ENCODE data around the gene JADE2. TPM values are rescaled to one million over a fixed set of nuclear protein-coding genes. Genes with fewer than 3 reads are reported as not detected.

JADE2 gene
- total RNA-seq, 1 experiment from 2014 or later = 18.4 TPM

GRCh38 chr5:134585966-134586365, 60.5 kb downstream of the JADE2 start:
- Histone ChIP-seq H3K36me3 (ENCODE audit: insufficient read depth, low read length, poor library complexity, severe bottlenecking) (no peaks in the 10 kb centered on the region), H3K4me1 (ENCODE audit: insufficient read depth, low read length, poor library complexity, severe bottlenecking) (no peaks in the 10 kb centered on the region), H3K9me3 (ENCODE audit: low read depth, low read length, poor library complexity, severe bottlenecking) (no peaks in the 10 kb centered on the region), H3K27ac (ENCODE audit: low read depth, low read length, poor library complexity, severe bottlenecking) (no peak overlapping the region), H3K27me3 (replicated peaks; ENCODE audit: insufficient read depth, low read depth, low read length, poor library complexity) (no peaks in the 10 kb centered on the region), H3K4me3 (ENCODE audit: low read depth, low read length, poor library complexity, severe bottlenecking) (no peak overlapping the region)
- BruUV-seq (replicated peaks) = no TSS peak
- ChIA-PET POLR2A (ENCODE audit: low non-redundant PET) (no interaction called here), CTCF (no interaction called here)
- intact Hi-C loops (cut with micrococcal nuclease; ENCODE audit: unreplicated experiment) = loop anchor here (2.0 kb wide), 1 partner anchor 283 kb away; no protein-coding TSS in a partner anchor
- DNase-seq (ENCODE audit: low spot score) = no peak
- TF ChIP-seq CTCF (conservative IDR thresholded peaks at IDR 0.05; ENCODE audit: low read depth, low read length) (no peak), EZH2 (IDR thresholded peaks at IDR 0.05; ENCODE audit: borderline replicate concordance, low read depth, low read length, poor library complexity, severe bottlenecking) (no peak)

- ChIA-PET CTCF (interaction anchor here (0.5 to 1.4 kb wide), 11 partner anchors 9 to 437 kb away, joined by 3 to 7 read pairs (median 3); partner anchors contain the start of genes CAMLG and UBE2B), POLR2A (ENCODE audit: low non-redundant PET) (no interaction called here)
- intact Hi-C loops (cut with micrococcal nuclease; ENCODE audit: unreplicated experiment) = loop anchor here (2.0 kb wide), 1 partner anchor 284 kb away; no protein-coding TSS in a partner anchor
- Histone ChIP-seq H3K27ac (ENCODE audit: low read depth, low read length, poor library complexity, severe bottlenecking) (no peak overlapping the region), H3K4me1 (ENCODE audit: insufficient read depth, low read length, poor library complexity, severe bottlenecking) (no peaks in the 10 kb centered on the region), H3K4me3 (ENCODE audit: low read depth, low read length, poor library complexity, severe bottlenecking) (no peak overlapping the region), H3K36me3 (ENCODE audit: insufficient read depth, low read length, poor library complexity, severe bottlenecking) (no peaks in the 10 kb centered on the region), H3K27me3 (replicated peaks; ENCODE audit: insufficient read depth, low read depth, low read length, poor library complexity) (no peaks in the 10 kb centered on the region), H3K9me3 (ENCODE audit: low read depth, low read length, poor library complexity, severe bottlenecking) (no peaks in the 10 kb centered on the region)
- peak; percentile 86 for DNase-seq (ENCODE audit: low spot score)
- peak; percentile 91 for TF ChIP-seq CTCF (conservative IDR thresholded peaks at IDR 0.05; ENCODE audit: low read depth, low read length)
- TF ChIP-seq EZH2 (IDR thresholded peaks at IDR 0.05; ENCODE audit: borderline replicate concordance, low read depth, low read length, poor library complexity, severe bottlenecking) = no peak
- no TSS peak for BruUV-seq (replicated peaks)
Observed at GRCh38 chr5:134586866-134587524, 61.5 kb downstream of the JADE2 start.

- BruUV-seq (replicated peaks) = no TSS peak
- intact Hi-C loops (cut with micrococcal nuclease; ENCODE audit: unreplicated experiment) = no loop called here
- CTCF ChIA-PET = no interaction called here
Observed at GRCh38 chr5:134590992-134591659, 65.7 kb downstream of the JADE2 start.

More at GRCh38 chr5:134590992-134591659, 65.7 kb downstream of the JADE2 start:
- DNase-seq (ENCODE audit: low spot score) = no peak
- POLR2A ChIA-PET (ENCODE audit: low non-redundant PET) = no interaction called here
- Histone ChIP-seq H3K4me1 (ENCODE audit: insufficient read depth, low read length, poor library complexity, severe bottlenecking) (no peaks in the 10 kb centered on the region), H3K4me3 (ENCODE audit: low read depth, low read length, poor library complexity, severe bottlenecking) (no peak overlapping the region), H3K36me3 (ENCODE audit: insufficient read depth, low read length, poor library complexity, severe bottlenecking) (no peaks in the 10 kb centered on the region), H3K27ac (ENCODE audit: low read depth, low read length, poor library complexity, severe bottlenecking) (no peak overlapping the region), H3K9me3 (ENCODE audit: low read depth, low read length, poor library complexity, severe bottlenecking) (no peaks in the 10 kb centered on the region), H3K27me3 (replicated peaks; ENCODE audit: insufficient read depth, low read depth, low read length, poor library complexity) (no peaks in the 10 kb centered on the region)
- no peak for TF ChIP-seq EZH2 (IDR thresholded peaks at IDR 0.05; ENCODE audit: borderline replicate concordance, low read depth, low read length, poor library complexity, severe bottlenecking)
- TF ChIP-seq CTCF (conservative IDR thresholded peaks at IDR 0.05; ENCODE audit: low read depth, low read length) = no peak

Data from A673 (cell line).